Stimulated activated naive CD4-positive, alpha-beta T cell treated with Interleukin-2 at 50 U/mL for 16 hours (primary cell): ENCODE results near the gene CHD9.
"Not testable (repeated sequence)": the region's sequence is repeated elsewhere in the genome, so short reads cannot be mapped to it uniquely, and the experiment has no call there.

Experiments used
- DNase-seq: peaks from one replicate; lab custom pipeline; 2025; lab: John Stamatoyannopoulos, UW

The CHD9 gene

GRCh38 chr16:53282328-53282727, 227.5 kb downstream of the CHD9 start:
- DNase-seq = no peak

GRCh38 chr16:53282975-53283946, 228.5 kb downstream of the CHD9 start:
- no peak for DNase-seq

GRCh38 chr16:53285236-53285635, 230.4 kb downstream of the CHD9 start:
- DNase-seq = no peak

- no peak for DNase-seq
Measured at GRCh38 chr16:53290520-53290919, 235.7 kb downstream of the CHD9 start.

GRCh38 chr16:53291757-53292392, 237.1 kb downstream of the CHD9 start:
- DNase-seq = no peak

GRCh38 chr16:53297477-53297876, 242.7 kb downstream of the CHD9 start:
- DNase-seq = no peak

- DNase-seq = no peak
Measured at GRCh38 chr16:53304334-53304733, 249.5 kb downstream of the CHD9 start.

- DNase-seq = no peak
Measured at GRCh38 chr16:53305743-53306142, 251.0 kb downstream of the CHD9 start.

GRCh38 chr16:53309457-53309856, 254.7 kb downstream of the CHD9 start:
- no peak for DNase-seq

GRCh38 chr16:53320992-53321391, 266.2 kb downstream of the CHD9 start:
- DNase-seq = no peak

GRCh38 chr16:53323924-53324323, 269.1 kb downstream of the CHD9 start:
- no peak for DNase-seq

GRCh38 chr16:53330991-53331390, 276.2 kb downstream of the CHD9 start:
- not testable (repeated sequence) for DNase-seq

GRCh38 chr16:53334581-53334980, 279.8 kb downstream of the CHD9 start:
- DNase-seq = no peak

GRCh38 chr16:53337294-53337693, 282.5 kb downstream of the CHD9 start:
- DNase-seq = no peak

GRCh38 chr16:53341792-53342191, 287.0 kb downstream of the CHD9 start:
- peak; percentile 4 for DNase-seq

- DNase-seq = no peak
Measured at GRCh38 chr16:53355064-53355463, 300.3 kb downstream of the CHD9 start.

- no peak for DNase-seq
Measured at GRCh38 chr16:53356478-53357207, 301.9 kb downstream of the CHD9 start.

GRCh38 chr16:53357208-53357586, 302.4 kb downstream of the CHD9 start:
- no peak for DNase-seq

GRCh38 chr16:53357955-53358354, 303.2 kb downstream of the CHD9 start:
- DNase-seq = no peak

GRCh38 chr16:53358884-53359283, 304.1 kb downstream of the CHD9 start:
- no peak for DNase-seq

GRCh38 chr16:53369921-53370320, 315.1 kb downstream of the CHD9 start:
- no peak for DNase-seq

- no peak for DNase-seq
Measured at GRCh38 chr16:53370827-53371226, 316.0 kb downstream of the CHD9 start.
